ENCODE data around the gene ADGRE2. TPM values are rescaled to one million over a fixed set of nuclear protein-coding genes. Genes with fewer than 3 reads are reported as not detected.

ADGRE2 gene
- total and polyA plus RNA-seq, 12 donors, result 0.11 to 47.9 (median 5.9) TPM

- intact Hi-C loops (cut with DNase I), result no loop called here
- DNase-seq, result no peak
Observed at GRCh38 chr19:14733574-14733973, 44.8 kb downstream of the ADGRE2 start.

GRCh38 chr19:14732510-14732909 is 45.9 kb downstream of the ADGRE2 start:
- intact Hi-C loops (cut with DNase I), result no loop called here
- no peaks in the 10 kb centered on the region for H3K27me3 ChIP-seq
- no peak for TF ChIP-seq CTCF (IDR thresholded peaks at IDR 0.05)
- no peak for TF ChIP-seq POLR2A (IDR thresholded peaks at IDR 0.05)
- H3K36me3 ChIP-seq (replicated peaks in 1 of 2), result no peaks in the 10 kb centered on the region
- no peaks in the 10 kb centered on the region for H3K4me1 ChIP-seq (replicated peaks in 1 of 2)
- H3K4me3 ChIP-seq, result no peak overlapping the region
- no peak overlapping the region for H3K27ac ChIP-seq
- H3K9me3 ChIP-seq (replicated peaks in 1 of 3), result no peaks in the 10 kb centered on the region
- no peak for DNase-seq

More at GRCh38 chr19:14733574-14733973, 44.8 kb downstream of the ADGRE2 start:
- H3K4me3 ChIP-seq, result no peak overlapping the region
- H3K27ac ChIP-seq, result no peak overlapping the region
- H3K36me3 ChIP-seq (replicated peaks in 1 of 2), result no peaks in the 10 kb centered on the region
- H3K4me1 ChIP-seq (replicated peaks in 1 of 2), result no peaks in the 10 kb centered on the region
- 53 to 89% (median 83%) methylated on average over 1 of the region's 1 CpG for WGBS, 4 donors
- TF ChIP-seq CTCF (IDR thresholded peaks at IDR 0.05) (no peak), POLR2A (IDR thresholded peaks at IDR 0.05) (no peak)
- H3K27me3 ChIP-seq, result no peaks in the 10 kb centered on the region
- H3K9me3 ChIP-seq (replicated peaks in 1 of 3), result no peaks in the 10 kb centered on the region

- Histone ChIP-seq H3K4me1 (replicated peaks in 1 of 2) (no peaks in the 10 kb centered on the region), H3K27me3 (no peaks in the 10 kb centered on the region), H3K36me3 (replicated peaks in 1 of 2) (no peaks in the 10 kb centered on the region), H3K9me3 (replicated peaks in 1 of 3) (peaks cover 0 to 9% (median 0%) of the 10 kb centered on the region in 3 donors), H3K4me3 (no peak overlapping the region), H3K27ac (no peak overlapping the region)
- intact Hi-C loops (cut with DNase I), result no loop called here
- peak in 1 of 7 donors; percentile 21 for DNase-seq
- 54 to 65% (median 56%) methylated on average over 9 to 10 of the region's 10 CpGs for WGBS, 4 donors
- TF ChIP-seq POLR2A (IDR thresholded peaks at IDR 0.05) (no peak), CTCF (IDR thresholded peaks at IDR 0.05) (no peak)
Observed at GRCh38 chr19:14731200-14731599, 47.2 kb downstream of the ADGRE2 start.

GRCh38 chr19:14728595-14728994 is 49.8 kb downstream of the ADGRE2 start:
- Histone ChIP-seq H3K4me1 (replicated peaks in 1 of 2) (no peaks in the 10 kb centered on the region), H3K27me3 (no peaks in the 10 kb centered on the region), H3K4me3 (no peak overlapping the region), H3K27ac (no peak overlapping the region), H3K36me3 (replicated peaks in 1 of 2) (no peaks in the 10 kb centered on the region), H3K9me3 (replicated peaks in 1 of 3) (peaks cover 0 to 27% (median 0%) of the 10 kb centered on the region in 3 donors)
- TF ChIP-seq POLR2A (IDR thresholded peaks at IDR 0.05) (no peak), CTCF (IDR thresholded peaks at IDR 0.05) (no peak)
- intact Hi-C loops (cut with DNase I), result no loop called here
- DNase-seq, result peak in 1 of 7 donors; percentile 18
- WGBS, 4 donors, result 67 to 86% (median 83%) methylated on average over 7 of the region's 7 CpGs
